HepG2 (cell line): ENCODE results near the gene CSNK1D. TPM values are rescaled to one million over a fixed set of nuclear protein-coding genes. Genes with fewer than 3 reads are reported as not detected.

Experiments
- ATAC-seq: fragments of 200-7000 bp; cut with Tn5 transposase; 3 replicates; pipeline ENCODE4 v1.9.1; 2020; ENCODE audit warnings: mild to moderate bottlenecking, moderate library complexity
- BruUV-seq: library from RNA; stranded (reverse); fragments of 400-500 nt; replicated peaks from 2 replicates; lab custom pipeline; 2021; lab: Mats Ljungman, UMichigan
- CTCF ChIA-PET: fragments of 300-600 bp; formaldehyde crosslinking; extraction: SDS; loops from one replicate; lab custom pipeline; 2021; ENCODE audit warnings: low total read pairs, inconsistent platforms, low intra/inter-chr PET ratio; lab: Yijun Ruan, JAX
- POLR2A ChIA-PET: fragments of 350-600 bp; sonication (Branson Sonifier 250); formaldehyde crosslinking; loops from one replicate; lab custom pipeline; 2020; ENCODE audit warnings: antibody characterized with exemption, inconsistent platforms; lab: Yijun Ruan, JAX
- DNase-seq: peaks from one replicate; pipeline ENCODE4 v3.0.0-alpha.2; 2015; ENCODE audit warnings: low spot score
- FAIRE-seq: peaks from 3 replicates; lab custom pipeline; 2011; peaks lifted over from hg19 to GRCh38; lab: Jason Lieb, UNC
- H2AFZ ChIP-seq: one replicate; pipeline ENCODE4 v1.6.1; 2011; ENCODE audit warnings: low read length, inconsistent platforms
- H3K27ac ChIP-seq: fragments of 300-600 bp; 3 replicates; pipeline ENCODE4 v1.8.0; 2011; ENCODE audit warnings: mixed run types, mild to moderate bottlenecking, mixed read lengths, low read length, inconsistent platforms; ENCODE audit not compliant: insufficient read depth; ENCODE audit errors: extremely low read length
- H3K27me3 ChIP-seq, 2 experiments: fragments of 200-600 bp in 1 of 2; 2 replicates in 1 of 2; 3 replicates in 1 of 2; pipeline versions ENCODE4 v1.6.0 to v1.8.0; 2011; ENCODE audit warnings: low read length in 2 of 2, mild to moderate bottlenecking in 2 of 2, moderate library complexity in 2 of 2, inconsistent platforms in 1 of 2; ENCODE audit not compliant: insufficient read depth in 2 of 2, control insufficient read depth in 1 of 2
- H3K36me3 ChIP-seq, 2 experiments: fragments of 200-600 bp in 1 of 2; replicated peaks in 1 of 2; 2 replicates in 1 of 2; 3 replicates in 1 of 2; pipeline versions ENCODE4 v1.5.1 to v1.8.0; 2011; ENCODE audit warnings: low read length in 2 of 2, inconsistent platforms in 1 of 2; ENCODE audit not compliant: insufficient read depth in 2 of 2, control insufficient read depth in 1 of 2
- H3K4me1 ChIP-seq: 2 replicates; pipeline ENCODE4 v1.5.1; 2012; ENCODE audit warnings: low read length, inconsistent platforms; ENCODE audit not compliant: insufficient read depth
- H3K4me2 ChIP-seq: 2 replicates; pipeline ENCODE4 v1.6.0; 2011; ENCODE audit warnings: low read depth, low read length, inconsistent platforms
- H3K4me3 ChIP-seq, 3 experiments: fragments of 200-600 bp in 1 of 3; sonication (generic), shearing (Covaris generic) in 1 of 3; replicated peaks in 1 of 3; 2 replicates each; pipeline ENCODE4 v1.5.1; 2011 to 2016; ENCODE audit warnings: low read length in 3 of 3, inconsistent platforms in 2 of 3, low read depth in 2 of 3, mild to moderate bottlenecking in 2 of 3, control low read depth in 1 of 3, mixed read lengths in 1 of 3; ENCODE audit not compliant: insufficient read depth in 1 of 3
- H3K79me2 ChIP-seq: one replicate; pipeline ENCODE4 v1.6.1; 2011; ENCODE audit warnings: low read length, inconsistent platforms; ENCODE audit not compliant: insufficient read depth
- H3K9ac ChIP-seq: 2 replicates; pipeline ENCODE4 v1.6.0; 2011; ENCODE audit warnings: mild to moderate bottlenecking, low read depth, low read length, inconsistent platforms; ENCODE audit not compliant: insufficient read depth
- H3K9me3 ChIP-seq: 2 replicates; pipeline ENCODE4 v1.5.1; 2012; ENCODE audit warnings: mild to moderate bottlenecking, low read length
- H4K20me1 ChIP-seq: 2 replicates; pipeline ENCODE4 v1.6.0; 2011; ENCODE audit warnings: inconsistent platforms, mild to moderate bottlenecking, low read length, moderate library complexity; ENCODE audit not compliant: insufficient read depth
- BRCA1 ChIP-seq: sonication (generic); formaldehyde crosslinking; IDR thresholded peaks from 2 replicates; pipeline ENCODE4 v1.4.0; 2020; ENCODE audit warnings: missing genetic modification reagents
- CREBL2 ChIP-seq: sonication (generic); formaldehyde crosslinking; IDR thresholded peaks from 2 replicates; pipeline ENCODE4 v1.8.1; 2023; ENCODE audit warnings: missing genetic modification reagents, mild to moderate bottlenecking, borderline replicate concordance
- CSRNP2 ChIP-seq: sonication (generic); formaldehyde crosslinking; conservative IDR thresholded peaks from 2 replicates; pipeline ENCODE4 v1.8.0; 2022; ENCODE audit warnings: low read depth, missing genetic modification reagents
- EEA1 ChIP-seq: sonication (generic); formaldehyde crosslinking; IDR thresholded peaks from 2 replicates; pipeline ENCODE4 v1.5.1; 2020; ENCODE audit warnings: mild to moderate bottlenecking, missing genetic modification reagents, borderline replicate concordance
- FOXK1 ChIP-seq: sonication (generic); formaldehyde crosslinking; IDR thresholded peaks from 2 replicates; pipeline ENCODE4 v1.4.0; 2020; ENCODE audit warnings: low read depth, missing genetic modification reagents, borderline replicate concordance
- HMGA1 ChIP-seq: sonication (generic); formaldehyde crosslinking; conservative IDR thresholded peaks from 2 replicates; pipeline ENCODE4 v1.4.0; 2020; ENCODE audit warnings: missing genetic modification reagents
- NBN ChIP-seq: fragments of 450-650 bp; conservative IDR thresholded peaks from 2 replicates; pipeline ENCODE4 v1.6.1; 2017
- PAF1 ChIP-seq: IDR thresholded peaks from 2 replicates; pipeline ENCODE4 v1.6.1; 2016; ENCODE audit warnings: missing genetic modification reagents, missing compliant biosample characterization
- RFXANK ChIP-seq: IDR thresholded peaks from 2 replicates; pipeline ENCODE4 v1.6.1; 2016
- SIX4 ChIP-seq: sonication (generic); formaldehyde crosslinking; IDR thresholded peaks from 2 replicates; pipeline ENCODE4 v1.4.0; 2020; ENCODE audit warnings: missing genetic modification reagents
- SMARCE1 ChIP-seq: fragments of 450-650 bp; IDR thresholded peaks from 2 replicates; pipeline ENCODE4 v1.6.1; 2017; ENCODE audit warnings: borderline replicate concordance
- SP4 ChIP-seq: sonication (generic); formaldehyde crosslinking; IDR thresholded peaks from 2 replicates; pipeline ENCODE4 v1.8.1; 2023; ENCODE audit warnings: mild to moderate bottlenecking, missing genetic modification reagents
- THAP11 ChIP-seq: IDR thresholded peaks from 2 replicates; pipeline ENCODE4 v1.6.1; 2016; ENCODE audit warnings: missing biosample characterization, missing genetic modification reagents
- ZBTB26 ChIP-seq: IDR thresholded peaks from 2 replicates; pipeline ENCODE4 v1.6.1; 2016; ENCODE audit warnings: missing compliant biosample characterization, missing genetic modification reagents, borderline replicate concordance
- ZFP91 ChIP-seq: sonication (generic); formaldehyde crosslinking; IDR thresholded peaks from 2 replicates; pipeline ENCODE4 v1.9.0; 2022; ENCODE audit warnings: missing genetic modification reagents, mild to moderate bottlenecking, borderline replicate concordance
- ZNF101 ChIP-seq: sonication (generic); formaldehyde crosslinking; IDR thresholded peaks from 2 replicates; pipeline ENCODE4 v1.4.0; 2020; ENCODE audit warnings: mild to moderate bottlenecking, low read depth, missing genetic modification reagents, borderline replicate concordance
- ZNF558 ChIP-seq: sonication (generic); formaldehyde crosslinking; IDR thresholded peaks from 2 replicates; pipeline ENCODE4 v1.9.0; 2022; ENCODE audit warnings: mild to moderate bottlenecking, missing genetic modification reagents, borderline replicate concordance
- ZNF562 ChIP-seq: sonication (generic); formaldehyde crosslinking; IDR thresholded peaks from 2 replicates; pipeline ENCODE4 v1.8.0; 2022; ENCODE audit warnings: missing genetic modification reagents, borderline replicate concordance
- ZNF737 ChIP-seq: sonication (generic); formaldehyde crosslinking; IDR thresholded peaks from 2 replicates; pipeline ENCODE4 v1.5.0; 2020; ENCODE audit warnings: missing genetic modification reagents, mild to moderate bottlenecking, borderline replicate concordance
- ZNF782 ChIP-seq: sonication (generic); formaldehyde crosslinking; IDR thresholded peaks from 2 replicates; pipeline ENCODE4 v1.4.0; 2020; ENCODE audit warnings: missing genetic modification reagents, mild to moderate bottlenecking, borderline replicate concordance
- ZSCAN20 ChIP-seq: sonication (generic); formaldehyde crosslinking; IDR thresholded peaks from 2 replicates; pipeline ENCODE4 v1.4.0; 2020; ENCODE audit warnings: missing genetic modification reagents, mild to moderate bottlenecking, borderline replicate concordance
- WGBS: methylation state at CpG from one replicate; pipeline ENCODE4 v1.1.6; 2017; ENCODE audit warnings: low lambda C conversion rate; 5-methylcytosine and 5-hydroxymethylcytosine counted together
- in situ Hi-C: cut with HindIII; loops from 2 replicates; pipeline ENCODE4 v1.10.0; 2017; ENCODE audit warnings: low pct_unique_long_range_greater_than_20kb; ENCODE audit not compliant: extremely low pct_ligation_motif_present
- intact Hi-C: fragments of 100-400 bp; cut with micrococcal nuclease; formaldehyde crosslinking; loops from one replicate; pipeline ENCODE4 v1.10.0; 2022; ENCODE audit not compliant: unreplicated experiment
- polyA plus RNA-seq, 8 experiments: library from polyadenylated mRNA; depleted of rRNA in 3 of 8; stranded (reverse) in 7 of 8; unstranded in 1 of 8; fragments of >200 nt; fragmentation: Illumina TruSeq in 4 of 8; extraction: Trizol in 4 of 8; gene quantifications; 2 replicates each; pipeline versions ENCODE4 v1.2.1 to v1.2.3, GENCODE V29; 2011 to 2016; ENCODE audit warnings: low read depth in 4 of 8, missing spikeins in 1 of 8, mixed read lengths in 1 of 8; ENCODE audit not compliant: insufficient read depth in 1 of 8
- total RNA-seq, 5 experiments: library from RNA; depleted of rRNA; stranded (reverse); fragments of >200 nt; fragmentation: Illumina TruSeq; extraction: Trizol; gene quantifications; 2 replicates each; pipeline ENCODE4 v1.2.3, GENCODE V29; 2016; ENCODE audit warnings: low read depth in 1 of 5

CSNK1D gene
- total and polyA plus RNA-seq, 2 of the 13 experiments (the other 11 are each of a cell fraction or from before 2014, with no cell fraction given): 31.5 to 128 TPM

GRCh38 chr17:82225368-82226029, 48.0 kb downstream of the CSNK1D start:
- intact Hi-C loops: loop anchor here (1.0 kb wide), 1 partner anchor 8 kb away; no protein-coding TSS in a partner anchor
- Histone ChIP-seq H3K9me3 (no peaks in the 10 kb centered on the region), H3K27ac (peak overlapping the region; percentile 19), H3K4me2 (peak overlapping the region; percentile 95), H3K9ac (peak overlapping the region; percentile 66), H3K4me3 (peak overlapping the region; percentile 56 to 77 (median 60)), H3K27me3 (no peaks in the 10 kb centered on the region), H3K79me2 (peaks cover 15% of the 10 kb centered on the region), H3K4me1 (peaks cover 61% of the 10 kb centered on the region), H4K20me1 (peaks cover 16% of the 10 kb centered on the region; the same call in 1 of the 2 replicates), H2AFZ (no peak overlapping the region), H3K36me3 (no peaks in the 10 kb centered on the region)
- in situ Hi-C loops: no loop called here
- CTCF ChIA-PET: no interaction called here
- ATAC-seq (peak; percentile 26), FAIRE-seq (peak; percentile 12), DNase-seq (no peak)
- POLR2A ChIA-PET: interaction anchor here (0.8 to 3.2 kb wide), 9 partner anchors 9 to 119 kb away, joined by 3 to 29 read pairs (median 3); partner anchors contain the start of gene CCDC57
- no TSS peak for BruUV-seq
- WGBS: 4% methylated on average over 12 of the region's 24 CpGs
- no peak for TF ChIP-seq ZNF562 (CRISPR knock-in tag)
- TF ChIP-seq HMGA1 (CRISPR knock-in tag): no peak
- no peak for TF ChIP-seq ZNF737
- TF ChIP-seq BRCA1 (CRISPR knock-in tag): no peak
- no peak for TF ChIP-seq RFXANK (CRISPR knock-in tag)
- TF ChIP-seq ZFP91 (CRISPR knock-in tag): peak; percentile 67; the same call in 1 of the 2 replicates
- 0 out of 2 replicates have a peak, but pooled peaks have one; percentile 39 for TF ChIP-seq SIX4 (CRISPR knock-in tag)
- no peak for TF ChIP-seq FOXK1 (CRISPR knock-in tag)
- TF ChIP-seq SMARCE1: no peak
- TF ChIP-seq ZNF558 (CRISPR knock-in tag): no peak
- peak; percentile 41; the same call in 1 of the 2 replicates for TF ChIP-seq THAP11 (CRISPR knock-in tag)
- no peak for TF ChIP-seq CREBL2
- TF ChIP-seq SP4 (CRISPR knock-in tag): no peak
- TF ChIP-seq NBN: no peak
- TF ChIP-seq ZBTB26 (CRISPR knock-in tag): no peak; the same call in 1 of the 2 replicates
- no peak for TF ChIP-seq EEA1 (CRISPR knock-in tag)
- no peak for TF ChIP-seq CSRNP2 (CRISPR knock-in tag)
- no peak for TF ChIP-seq ZNF101 (CRISPR knock-in tag)
- TF ChIP-seq ZNF782 (CRISPR knock-in tag): no peak
- TF ChIP-seq PAF1: no peak
- no peak for TF ChIP-seq ZSCAN20 (CRISPR knock-in tag)
